BJ (cell line): ENCODE measurements around the gene ARHGAP40. TPM values are rescaled to one million over a fixed set of nuclear protein-coding genes. Genes with fewer than 3 reads are reported as not detected.

Experiments
- CTCF ChIA-PET: fragments of 350-600 bp; formaldehyde crosslinking; extraction: SDS; loops from one replicate; lab custom pipeline; 2021; ENCODE audit warnings: antibody characterized with exemption, inconsistent platforms; lab: Yijun Ruan, JAX
- POLR2A ChIA-PET: fragments of 300-600 bp; sonication (Branson Sonifier 250); formaldehyde crosslinking; extraction: SDS; loops from one replicate; lab custom pipeline; 2021; ENCODE audit warnings: antibody characterized with exemption; lab: Charles Lee
- DNase-seq: peaks from one replicate; pipeline ENCODE4 v3.0.0-alpha.2; 2011; ENCODE audit warnings: low read depth
- H3K27me3 ChIP-seq: 2 replicates; pipeline ENCODE4 v1.6.0; 2011; ENCODE audit warnings: low read length; ENCODE audit not compliant: control insufficient read depth, insufficient read depth
- H3K36me3 ChIP-seq: 2 replicates; pipeline ENCODE4 v1.5.1; 2011; ENCODE audit warnings: low read length; ENCODE audit not compliant: control insufficient read depth, insufficient read depth
- H3K4me3 ChIP-seq: 2 replicates; pipeline ENCODE4 v1.5.1; 2011; ENCODE audit warnings: low read depth, mild to moderate bottlenecking, control low read depth, low read length
- CTCF ChIP-seq: IDR thresholded peaks from 2 replicates; pipeline ENCODE4 v1.5.1; 2011; ENCODE audit warnings: low read depth, mild to moderate bottlenecking, control low read depth, inconsistent platforms, low read length, moderate library complexity; ENCODE audit not compliant: insufficient read depth
- polyA minus RNA-seq: library from RNA; depleted of rRNA, polyadenylated mRNA; stranded (reverse); fragments of >200 nt; gene quantifications from 2 replicates; pipeline ENCODE4 v1.2.3, GENCODE V29; 2011; rRNA and poly(A)+ RNA removed
- polyA plus RNA-seq: library from polyadenylated mRNA; depleted of rRNA; stranded (reverse); fragments of >200 nt; gene quantifications from 2 replicates; pipeline ENCODE4 v1.2.3, GENCODE V29; 2011; rRNA removed

The ARHGAP40 gene
- polyA plus RNA-seq = 0.06 TPM in 1 of 2 replicates, not detected in the other
- polyA minus RNA-seq = not detected in 2 replicates

DNA sequence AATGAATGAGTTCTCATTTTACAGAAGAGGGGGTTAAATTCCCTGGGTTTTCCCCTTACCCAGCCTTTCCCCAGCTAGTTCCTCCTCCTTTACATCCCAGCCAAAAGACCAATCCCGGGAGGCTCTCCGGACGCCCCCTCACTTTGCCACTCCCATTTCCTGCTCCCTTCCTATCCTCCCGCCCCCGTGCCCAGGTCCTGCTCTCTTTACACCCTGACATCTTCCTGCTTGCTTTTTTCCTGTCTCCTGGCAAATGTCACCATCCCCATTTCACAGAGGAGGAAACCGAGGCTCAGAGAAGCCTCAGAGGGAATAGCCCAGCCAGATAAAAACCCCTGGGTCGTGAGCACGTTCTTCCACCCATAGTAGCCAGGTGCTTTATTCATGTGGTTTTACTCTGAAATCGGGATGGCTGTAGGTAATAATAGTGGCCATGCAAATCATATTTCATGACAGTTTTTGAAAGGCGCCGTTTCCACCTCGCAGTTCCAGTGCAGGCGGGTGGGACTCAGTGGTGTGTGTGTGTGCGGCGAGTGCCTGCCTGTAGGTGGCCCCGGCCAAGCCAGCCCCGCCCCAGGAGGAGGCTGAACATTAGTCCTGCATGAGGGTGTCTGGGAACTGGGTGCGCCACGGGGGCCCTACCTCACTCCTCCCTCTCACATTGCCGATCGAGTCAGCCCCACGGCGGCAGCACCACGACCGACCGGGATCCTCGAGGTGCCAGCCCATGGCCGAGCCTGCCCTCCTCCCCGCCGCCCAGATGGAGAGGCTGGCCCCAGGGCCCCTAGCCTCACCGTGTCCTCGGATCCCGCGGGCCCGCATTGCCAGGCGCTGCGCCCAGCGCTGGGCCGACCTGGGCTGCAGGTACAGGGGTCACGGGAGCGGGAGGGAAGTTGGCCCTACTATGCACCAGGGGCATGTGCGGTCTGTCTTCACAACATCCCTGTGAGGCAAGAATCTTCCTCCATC lies at the start of gene ARHGAP40:
ARHGAP40 (plus strand) TSS at position 594 of the 969 bp plus-strand sequence.
- Histone ChIP-seq H3K27me3 (peaks cover 18% of the 10 kb centered on the region), H3K4me3 (peak within 1 kb of the TSS; percentile 12; the same call in 1 of the 2 replicates), H3K36me3 (no peaks in the 10 kb centered on the region)
- ChIA-PET CTCF (no interaction called here), POLR2A (no interaction called here)
- no peak for DNase-seq
- peak; percentile 45 for TF ChIP-seq CTCF

DNA sequence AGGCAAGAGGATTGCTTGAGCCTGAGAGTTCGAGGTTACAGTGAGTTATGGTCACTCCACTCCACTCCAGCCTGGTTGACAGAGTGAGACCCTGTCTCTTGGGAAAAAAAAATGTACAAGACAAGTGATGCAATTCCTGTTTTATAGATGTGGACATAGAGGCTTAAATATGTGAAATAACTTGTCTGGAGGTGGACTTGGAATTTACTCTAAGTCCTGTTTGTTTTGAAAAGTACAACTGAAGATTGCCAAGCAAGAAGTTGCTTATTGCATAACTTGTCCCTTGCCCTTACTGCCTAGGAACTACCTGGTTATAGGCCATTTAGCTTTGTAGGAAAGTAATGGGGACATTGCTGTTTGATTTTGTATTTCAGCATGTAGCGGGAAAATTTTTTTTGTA lies 46.6 kb upstream of the ARHGAP40 start:
- Histone ChIP-seq H3K4me3 (no peak overlapping the region), H3K27me3 (no peaks in the 10 kb centered on the region), H3K36me3 (peaks cover 3% of the 10 kb centered on the region; the same call in 1 of the 2 replicates)
- TF ChIP-seq CTCF = no peak
- no peak for DNase-seq
- ChIA-PET POLR2A (no interaction called here), CTCF (no interaction called here)

DNA sequence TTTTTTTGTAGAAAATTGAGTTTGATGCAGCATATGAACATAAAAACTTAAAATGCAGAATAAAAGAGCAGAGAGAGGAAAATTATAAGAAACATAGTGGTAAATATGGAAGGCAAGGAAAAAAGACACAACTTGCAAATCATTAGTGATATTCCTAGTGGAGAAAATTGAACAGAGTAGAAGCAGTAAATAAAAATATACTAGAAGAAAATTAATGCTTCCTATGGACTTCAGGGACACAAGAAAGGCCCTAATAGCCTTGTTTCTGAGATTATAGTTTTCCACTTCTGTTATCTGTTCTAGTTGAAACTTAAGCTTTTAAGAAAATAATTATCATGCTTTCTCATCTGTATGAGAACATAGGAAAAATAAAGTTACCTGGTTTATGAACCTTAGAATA lies 46.2 kb upstream of the ARHGAP40 start:
- H3K36me3 ChIP-seq = peaks cover 3% of the 10 kb centered on the region; the same call in 1 of the 2 replicates
- no peak for DNase-seq
- CTCF ChIA-PET = no interaction called here
- no peak overlapping the region for H3K4me3 ChIP-seq
- no peak for TF ChIP-seq CTCF
- no peaks in the 10 kb centered on the region for H3K27me3 ChIP-seq
- POLR2A ChIA-PET = no interaction called here

- Histone ChIP-seq H3K4me3 (no peak overlapping the region), H3K27me3 (no peaks in the 10 kb centered on the region), H3K36me3 (0 out of 2 replicates have a peak, but pooled peaks cover 3% of the 10 kb centered on the region)
- ChIA-PET CTCF (no interaction called here), POLR2A (no interaction called here)
- no peak for DNase-seq
- TF ChIP-seq CTCF = no peak
Measured at GRCh38 chr20:38557174-38557573, 44.4 kb upstream of the ARHGAP40 start.
